HG03565 (cell line): ENCODE data around the gene KNG1.
"Not testable (repeated sequence)": the region's sequence is repeated elsewhere in the genome, so short reads cannot be mapped to it uniquely, and the experiment has no call there.

ENCODE experiments used
- ATAC-seq: cut with Tn5 transposase; IDR thresholded peaks from one replicate; pipeline ENCODE4 v1.9.1; 2021; ENCODE audit warnings: mild to moderate bottlenecking, moderate library complexity; ENCODE audit not compliant: unreplicated experiment

KNG1 gene

DNA sequence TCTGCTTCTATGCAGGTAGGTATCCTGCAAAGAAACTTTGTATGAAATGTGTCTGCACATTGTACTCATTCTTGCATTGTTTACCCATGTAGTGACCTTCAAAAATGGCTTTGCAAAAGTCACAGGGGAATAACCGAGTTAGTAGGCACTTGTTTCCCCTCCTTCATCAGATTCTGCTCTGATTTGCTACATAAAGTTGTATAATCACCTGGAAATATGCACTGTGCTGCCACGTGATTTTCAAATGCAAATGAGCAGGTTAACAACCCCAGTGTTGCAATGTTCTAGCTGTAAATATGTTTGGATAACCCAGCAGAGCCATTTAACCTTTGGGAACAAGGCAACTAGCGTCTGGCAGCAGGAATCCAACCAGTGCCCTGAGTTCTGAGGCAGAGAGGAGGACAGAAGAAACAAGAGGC lies at the start of gene KNG1:
Gene KNG1, plus strand, starts transcription at position 321 of the 419 bp plus-strand sequence. CDS start 184 bp downstream, outside the sequence.
- ATAC-seq, result no peak

DNA sequence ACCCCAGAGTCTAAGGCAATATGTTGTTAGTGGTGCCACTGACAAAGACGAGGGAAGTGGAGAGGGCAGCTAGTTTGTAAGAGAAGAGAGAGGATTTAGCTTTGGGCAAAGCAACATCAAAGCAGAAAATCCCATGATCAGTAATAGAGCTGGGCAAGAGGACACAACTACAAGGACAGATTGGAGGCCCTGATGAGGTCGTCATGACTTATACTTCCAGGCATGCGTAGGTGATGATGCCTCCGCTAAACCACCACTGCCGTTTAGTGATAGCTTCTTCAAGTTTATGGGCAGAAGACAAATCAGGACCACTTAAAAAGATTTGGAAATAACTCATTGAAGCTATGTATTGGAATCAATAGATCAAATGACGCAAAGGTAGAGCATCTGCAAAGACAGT lies 48.7 kb upstream of the KNG1 start:
- ATAC-seq, result no peak

DNA sequence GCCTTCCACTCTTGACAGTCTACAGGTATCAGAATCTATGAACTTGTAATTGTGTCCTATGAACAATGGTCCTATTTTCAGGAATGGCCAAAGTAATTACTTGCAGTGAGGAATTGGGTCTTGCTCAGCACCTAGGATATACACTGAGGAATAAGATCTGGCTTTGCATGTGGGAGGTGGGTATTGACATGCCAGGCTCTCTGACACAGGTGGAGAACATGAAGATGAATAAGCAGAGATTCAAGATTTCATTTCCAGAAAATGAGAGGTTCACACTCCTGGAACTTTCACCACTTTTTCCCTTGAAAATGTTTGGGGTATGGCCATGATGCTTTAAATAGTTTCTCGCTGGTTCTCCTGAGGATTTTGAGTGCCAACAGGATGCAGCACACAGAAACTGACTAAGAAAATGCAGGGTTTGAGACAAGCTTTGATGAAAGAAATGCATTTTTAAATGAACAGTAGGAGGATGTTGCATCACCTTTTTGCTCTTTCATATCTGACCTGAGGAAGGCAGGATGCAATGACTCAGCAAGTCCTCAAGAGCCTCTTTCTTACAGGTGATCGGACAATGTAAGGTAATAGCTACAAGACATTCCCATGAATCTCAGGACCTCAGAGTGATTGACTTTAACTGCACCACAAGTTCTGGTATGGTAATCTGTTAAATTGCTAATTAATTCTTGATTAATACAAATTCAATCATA lies 47.6 kb upstream of the KNG1 start:
- ATAC-seq, result no peak

DNA sequence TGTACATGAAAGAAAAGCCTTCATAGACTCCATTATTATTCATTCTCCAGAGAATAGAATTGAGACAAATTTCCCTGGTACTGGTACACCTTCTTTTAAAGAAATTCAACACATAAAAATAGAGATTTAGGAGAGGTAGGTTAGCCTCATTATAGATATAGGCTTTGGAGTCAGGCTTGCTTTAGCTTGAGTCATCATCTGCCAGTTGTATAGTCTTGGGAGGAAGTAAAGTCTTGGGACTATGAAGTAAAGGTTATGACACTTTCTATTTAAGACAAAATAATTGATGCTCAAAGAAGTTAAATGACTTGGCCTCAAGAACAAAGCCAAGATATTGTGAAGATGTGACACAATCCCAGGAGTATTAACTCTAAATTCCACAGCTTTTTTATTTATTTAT lies 47.0 kb upstream of the KNG1 start:
- ATAC-seq, result no peak

- ATAC-seq, result no peak
Observed at GRCh38 chr3:186671051-186671450, 46.1 kb upstream of the KNG1 start.

DNA sequence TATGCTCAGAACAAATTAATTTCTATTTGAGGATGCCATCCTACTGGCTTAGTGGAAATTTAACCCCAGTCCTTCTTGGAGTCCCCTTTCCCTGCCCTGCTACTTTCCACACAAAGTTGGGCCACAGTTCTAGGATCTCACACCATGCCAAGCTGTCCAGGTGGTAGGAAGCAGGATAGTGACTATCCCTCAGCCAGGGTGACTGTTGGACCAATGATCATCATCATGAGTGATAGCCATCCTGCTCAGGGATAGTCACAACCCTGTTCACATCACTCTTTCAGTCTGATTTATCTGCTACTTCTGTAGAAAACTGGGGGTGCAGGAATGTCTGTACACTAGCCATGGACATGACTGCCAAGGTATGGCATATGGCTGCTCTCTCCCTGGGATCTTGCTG lies 38.6 kb upstream of the KNG1 start:
- no peak for ATAC-seq

GRCh38 chr3:186679151-186679550 lies 38.0 kb upstream of the KNG1 start:
- no peak for ATAC-seq

- ATAC-seq, result no peak
Observed at GRCh38 chr3:186680869-186681268, 36.3 kb upstream of the KNG1 start.

- ATAC-seq, result no peak
Observed at GRCh38 chr3:186682812-186683211, 34.3 kb upstream of the KNG1 start.

DNA sequence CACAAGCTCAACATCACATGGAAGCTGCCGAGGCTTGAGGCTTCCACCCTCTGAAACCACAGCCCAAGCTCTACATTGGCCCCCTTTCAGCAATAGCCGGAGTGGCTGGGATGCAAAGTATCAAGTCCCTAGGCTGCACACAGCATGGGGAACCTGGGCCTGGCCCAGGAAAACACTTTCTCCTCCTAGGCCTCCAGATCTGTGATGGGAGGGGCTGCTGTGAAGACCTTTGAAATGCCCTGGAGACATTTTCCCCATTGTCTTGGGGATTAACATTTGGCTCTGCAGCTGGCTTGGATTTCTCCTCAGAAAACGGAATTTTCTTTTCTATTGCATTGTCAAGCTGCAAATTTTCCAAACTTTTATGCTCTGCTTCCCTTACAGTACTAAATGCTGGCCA lies 33.2 kb upstream of the KNG1 start:
- ATAC-seq, result no peak

- not testable (repeated sequence) for ATAC-seq
Observed at GRCh38 chr3:186686475-186686874, 30.7 kb upstream of the KNG1 start.

- no peak for ATAC-seq
Observed at GRCh38 chr3:186687120-186687651, 30.0 kb upstream of the KNG1 start.

- not testable (repeated sequence) for ATAC-seq
Observed at GRCh38 chr3:186690304-186690703, 26.9 kb upstream of the KNG1 start.

GRCh38 chr3:186691676-186692075 lies 25.5 kb upstream of the KNG1 start:
- ATAC-seq, result no peak

GRCh38 chr3:186693843-186694242 lies 23.3 kb upstream of the KNG1 start:
- ATAC-seq, result no peak

DNA sequence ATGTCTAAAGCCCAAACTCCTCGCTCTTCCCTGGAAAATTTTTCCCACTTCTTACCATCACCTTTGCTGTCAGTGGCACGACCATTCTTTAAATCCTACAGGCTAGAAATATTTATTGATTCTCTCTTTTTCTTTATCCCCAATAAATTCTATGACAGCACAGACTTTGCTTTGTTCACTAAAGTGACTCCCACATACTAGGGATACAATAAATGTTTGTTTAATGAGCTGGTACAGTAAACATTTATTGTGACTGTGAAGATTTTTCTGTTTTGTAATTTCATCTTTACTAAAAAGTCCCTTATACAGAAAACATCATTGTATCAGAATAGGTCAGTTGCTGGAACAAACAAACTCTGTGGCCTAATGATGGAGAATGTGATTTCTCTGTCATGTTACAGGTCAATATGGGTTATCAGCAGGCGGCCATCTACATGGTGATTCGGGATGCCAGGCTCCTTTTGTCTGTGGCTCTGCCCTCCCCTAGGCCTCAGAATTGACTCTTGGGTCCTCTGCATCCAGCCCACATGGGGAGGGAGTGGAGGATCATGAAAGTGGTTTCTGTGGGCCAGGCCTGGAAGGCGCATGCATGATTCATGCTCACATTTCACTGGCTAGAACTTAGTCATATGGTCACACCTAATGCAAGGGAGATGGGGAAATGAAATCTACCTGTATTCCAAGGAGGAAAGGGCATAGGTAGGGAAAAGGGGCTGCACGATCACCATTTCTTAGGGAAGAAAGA lies 22.7 kb upstream of the KNG1 start:
- ATAC-seq, result no peak

DNA sequence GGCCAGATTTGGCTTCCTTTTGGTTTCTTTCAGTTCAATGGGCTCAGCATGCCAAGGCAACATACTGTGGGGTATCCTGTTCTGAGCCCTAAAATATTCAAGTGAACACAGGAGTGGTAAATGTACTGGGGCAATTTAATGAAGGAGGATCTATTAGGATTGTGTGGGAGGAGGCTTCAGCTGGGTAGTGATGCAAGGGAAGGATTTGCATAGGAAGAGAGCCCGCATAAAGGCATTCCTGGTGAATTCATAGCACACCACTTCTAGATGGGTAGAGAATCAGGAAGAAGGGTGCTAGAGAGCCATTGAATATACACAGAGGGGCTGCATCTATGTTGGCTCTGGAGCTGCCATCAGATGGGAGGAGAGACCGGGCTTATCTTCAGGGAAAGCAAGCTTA lies 20.6 kb upstream of the KNG1 start:
- ATAC-seq, result no peak

DNA sequence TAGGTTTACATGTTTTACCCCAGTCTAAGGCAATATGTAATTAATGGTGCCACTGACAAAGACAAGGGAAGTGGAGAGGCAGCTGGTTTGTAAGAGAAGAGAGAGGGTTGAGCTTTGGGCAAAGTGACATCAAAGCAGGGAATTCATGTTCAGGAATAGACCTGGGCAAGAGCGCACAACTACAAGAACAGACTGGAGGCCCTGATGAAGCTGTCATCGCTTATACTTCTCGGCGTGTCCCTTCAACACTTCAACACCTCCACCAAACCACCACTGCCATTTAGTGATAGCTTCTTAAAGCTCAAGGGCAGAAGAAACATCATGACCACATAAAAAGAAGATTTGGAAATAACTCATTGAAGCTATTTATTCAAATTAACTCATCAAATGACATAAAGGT lies 19.6 kb upstream of the KNG1 start:
- ATAC-seq, result no peak

GRCh38 chr3:186700267-186700666 lies 16.9 kb upstream of the KNG1 start:
- no peak for ATAC-seq

GRCh38 chr3:186702451-186702850 lies 14.7 kb upstream of the KNG1 start:
- not testable (repeated sequence) for ATAC-seq

DNA sequence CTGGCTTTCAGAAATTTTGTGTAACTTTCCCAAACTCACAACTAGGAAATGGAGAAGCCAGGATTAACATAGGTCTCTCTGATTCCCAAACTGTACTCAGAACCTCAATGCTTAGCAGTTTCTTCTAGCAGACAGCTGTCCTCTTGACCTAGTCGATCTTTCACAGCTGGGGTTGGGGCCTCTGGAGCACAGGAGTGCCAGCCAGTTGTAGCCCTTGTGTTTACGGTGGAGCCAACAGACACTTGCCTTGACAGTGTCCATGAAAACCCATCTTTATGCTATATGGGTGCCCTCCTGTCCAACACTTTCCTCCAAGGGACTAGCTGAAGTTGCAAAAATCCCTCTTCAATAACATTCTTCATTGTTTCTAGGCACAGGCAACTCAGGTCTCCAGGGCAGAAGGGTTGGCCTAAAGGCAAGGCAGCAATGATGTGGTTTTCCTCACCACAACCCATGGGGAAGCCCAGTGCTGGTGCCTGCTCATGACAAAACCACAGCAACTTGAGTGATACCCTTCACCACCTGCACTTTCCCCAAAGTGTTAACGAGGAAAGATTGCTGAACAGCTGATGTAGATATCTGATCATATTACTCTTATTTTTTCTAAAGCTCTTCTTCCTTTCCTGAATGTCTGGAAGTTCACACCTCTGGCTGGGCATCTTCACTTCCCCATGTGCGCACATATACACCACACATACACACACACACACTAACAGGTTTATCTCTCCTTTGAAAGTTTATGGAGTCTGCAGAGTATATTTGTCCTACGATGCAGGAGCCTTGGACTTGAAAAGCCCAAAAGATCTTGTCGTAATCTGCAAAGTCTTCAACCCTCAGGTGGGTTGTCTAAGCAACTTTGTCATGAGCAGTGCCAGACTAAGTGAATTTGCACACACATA lies 11.0 kb upstream of the KNG1 start:
- no peak for ATAC-seq
